Subcutaneous adipose tissue (tissue), 4 donors: ENCODE results near the gene MS4A6E. TPM values are rescaled to one million over a fixed set of nuclear protein-coding genes. Genes with fewer than 3 reads are reported as not detected.

Source experiments
- CTCF ChIP-seq: fragments of 450-650 bp; IDR thresholded peaks from one replicate; pipeline ENCODE4 v1.5.1; 2016; ENCODE audit warnings: low read depth, mild to moderate bottlenecking, control low read depth, antibody characterized with exemption, moderate library complexity
- total RNA-seq, 4 donors: library from RNA; depleted of rRNA; stranded (reverse); fragments of >200 nt; gene quantifications; one replicate each; pipeline ENCODE4 v1.1.0, GENCODE V29; 2016

The MS4A6E gene
- 100 to 1,000 TPM in 1 of 4 donors, 1 to 10 TPM in 3; 2.1 to 144 (median 3.4) TPM for total RNA-seq

GRCh38 chr11:60326955-60327354, at the start of gene MS4A6E:
MS4A6E (plus strand) TSS chr11:60327255; CDS start chr11:60334896, 7,641 bp downstream.
- no peak for TF ChIP-seq CTCF

DNA sequence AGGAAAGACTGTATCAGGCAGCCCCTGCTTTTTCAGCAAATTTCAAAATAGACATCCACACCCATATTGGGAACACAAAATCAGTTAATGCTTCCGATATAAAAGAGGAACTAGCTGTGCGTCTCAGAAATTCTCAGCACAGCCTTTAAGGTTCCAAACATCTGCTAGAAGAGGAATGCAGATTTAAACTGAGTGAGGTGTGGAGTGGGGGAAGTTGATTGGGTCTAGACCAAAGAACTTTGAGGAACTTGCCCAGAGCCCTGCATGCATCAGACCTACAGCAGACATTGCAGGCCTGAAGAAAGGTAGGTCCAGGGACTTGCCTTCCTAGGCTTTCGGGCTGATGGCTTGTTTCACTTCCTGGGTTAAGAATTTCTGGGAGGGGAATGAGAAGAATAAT, 46.6 kb upstream of the MS4A6E start, which contains the start of gene MS4A4A:
Gene MS4A4A (plus strand): TSS at position 255 of the 400 bp plus-strand sequence. CDS start 10 bp downstream, at position 265.
- no peak for TF ChIP-seq CTCF

- no peak for TF ChIP-seq CTCF
Observed at GRCh38 chr11:60281485-60281884, 45.6 kb upstream of the MS4A6E start.

DNA sequence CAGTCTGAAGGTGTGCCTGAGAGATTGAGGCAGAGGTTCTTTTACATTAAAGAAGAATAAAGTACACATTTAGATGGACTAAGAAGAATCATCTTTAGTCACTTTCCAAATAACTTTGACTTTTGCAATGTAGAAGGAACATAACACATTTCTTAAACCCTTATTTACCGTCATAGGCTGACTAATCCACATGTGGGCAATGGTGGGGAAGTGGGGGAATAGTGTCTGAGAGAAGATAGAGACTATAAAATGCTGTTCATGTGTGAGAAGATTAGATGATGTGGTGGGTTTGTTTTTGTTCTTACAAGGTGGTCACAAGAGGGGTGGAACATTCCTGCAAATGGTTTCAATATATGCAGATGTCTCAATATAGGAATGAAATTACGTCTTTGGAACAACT, 44.8 kb upstream of the MS4A6E start:
- no peak for TF ChIP-seq CTCF

GRCh38 chr11:60288531-60288930, 38.5 kb upstream of the MS4A6E start:
- no peak for TF ChIP-seq CTCF

DNA sequence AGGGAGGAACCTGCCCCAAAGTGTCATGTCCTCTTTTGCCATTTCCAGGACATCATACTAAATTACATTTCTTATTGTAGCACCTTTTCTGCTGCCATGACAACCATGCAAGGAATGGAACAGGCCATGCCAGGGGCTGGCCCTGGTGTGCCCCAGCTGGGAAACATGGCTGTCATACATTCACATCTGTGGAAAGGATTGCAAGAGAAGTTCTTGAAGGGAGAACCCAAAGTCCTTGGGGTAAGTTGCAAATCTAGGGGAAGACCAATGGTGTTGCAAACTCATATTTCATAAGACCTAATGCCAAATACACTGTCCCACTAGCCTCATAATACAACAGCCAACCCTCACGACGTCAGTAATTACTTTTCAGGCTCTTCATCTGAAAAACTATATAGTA, 34.9 kb upstream of the MS4A6E start:
- no peak for TF ChIP-seq CTCF

DNA sequence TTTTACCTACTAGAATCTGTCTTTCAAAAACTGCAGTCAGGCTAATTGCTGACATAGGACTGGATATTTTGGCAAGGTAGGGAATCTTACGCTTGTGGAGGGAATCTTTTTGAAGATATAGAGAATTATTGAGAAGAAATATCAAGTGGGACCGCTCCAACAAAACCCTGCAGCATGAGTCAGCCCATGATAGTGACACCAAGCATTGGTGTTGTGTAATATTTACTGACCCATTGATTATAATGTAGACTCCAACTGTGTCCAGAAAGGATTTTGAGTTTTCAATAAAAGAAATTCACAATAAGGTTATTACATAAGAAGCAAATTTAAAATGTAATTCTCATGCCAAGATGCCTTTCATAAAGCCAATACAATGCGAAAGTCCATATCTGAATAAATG, 25.9 kb upstream of the MS4A6E start:
- no peak for TF ChIP-seq CTCF
